Daoy (cell line): ENCODE data around the gene KLHL25. TPM values are rescaled to one million over a fixed set of nuclear protein-coding genes. Genes with fewer than 3 reads are reported as not detected.
A peak's percentile ranks its signal among the peaks of the same experiment; 100 is the strongest.
"Not testable (repeated sequence)": the region's sequence is repeated elsewhere in the genome, so short reads cannot be mapped to it uniquely, and the experiment has no call there.

ENCODE experiments used
- DNase-seq: peaks from one replicate; pipeline ENCODE4 v3.0.0-alpha.2; 2015; ENCODE audit warnings: low read depth
- total RNA-seq: library from RNA; depleted of rRNA; stranded (reverse); fragments of >200 nt; shearing (Covaris generic); gene quantifications from 2 replicates; pipeline ENCODE4 v1.2.3, GENCODE V29; 2014

KLHL25 gene
- total RNA-seq, 1 experiment from 2014 or later, result 4.1 TPM

- DNase-seq, result no peak
Observed at GRCh38 chr15:85804481-85805170, 9.9 kb upstream of the KLHL25 start.

GRCh38 chr15:85802617-85803016, 7.9 kb upstream of the KLHL25 start:
- DNase-seq, result not testable (repeated sequence)

GRCh38 chr15:85800478-85801123, 5.9 kb upstream of the KLHL25 start:
- peak; percentile 68 for DNase-seq

GRCh38 chr15:85796371-85796770, 1.6 kb upstream of the KLHL25 start:
- DNase-seq, result not testable (repeated sequence)

- no peak for DNase-seq
Observed at GRCh38 chr15:85795337-85796305, 896 bp upstream of the KLHL25 start.

- DNase-seq, result peak; percentile 13
Observed at GRCh38 chr15:85793641-85794597, 806 bp downstream of the KLHL25 start.

- DNase-seq, result no peak
Observed at GRCh38 chr15:85792912-85793590, 1.7 kb downstream of the KLHL25 start.

- DNase-seq, result no peak
Observed at GRCh38 chr15:85792102-85792731, 2.5 kb downstream of the KLHL25 start.

- no peak for DNase-seq
Observed at GRCh38 chr15:85789496-85789875, 5.2 kb downstream of the KLHL25 start.

GRCh38 chr15:85788771-85789495, 5.8 kb downstream of the KLHL25 start:
- no peak for DNase-seq

- DNase-seq, result no peak
Observed at GRCh38 chr15:85786781-85787114, 8.0 kb downstream of the KLHL25 start.

GRCh38 chr15:85785887-85786780, 8.6 kb downstream of the KLHL25 start:
- peak; percentile 65 for DNase-seq

- DNase-seq, result no peak
Observed at GRCh38 chr15:85782064-85782463, 12.7 kb downstream of the KLHL25 start.

- DNase-seq, result no peak
Observed at GRCh38 chr15:85781099-85781498, 13.6 kb downstream of the KLHL25 start.

- no peak for DNase-seq
Observed at GRCh38 chr15:85780225-85780985, 14.3 kb downstream of the KLHL25 start.

GRCh38 chr15:85779249-85779648, 15.5 kb downstream of the KLHL25 start:
- DNase-seq, result no peak

GRCh38 chr15:85778107-85778776, 16.5 kb downstream of the KLHL25 start:
- no peak for DNase-seq
